Tibial nerve (tissue), 4 donors: ENCODE measurements around the gene SNED1. TPM values are rescaled to one million over a fixed set of nuclear protein-coding genes. Genes with fewer than 3 reads are reported as not detected.

Experiments used
- DNase-seq, 2 donors: peaks; one replicate each; pipeline ENCODE4 v3.0.0-alpha.2; 2019; ENCODE audit warnings: low spot score in 2 of 2
- H3K27ac ChIP-seq, 4 donors: fragments of 200-600 bp; sonication (generic) in 3 of 4; one replicate each; pipeline ENCODE4 v1.5.1; 2017 to 2019; ENCODE audit warnings: mild to moderate bottlenecking in 1 of 4
- H3K27me3 ChIP-seq, 2 donors: fragments of 200-600 bp; sonication (generic) in 1 of 2; one replicate each; pipeline versions ENCODE4 v1.5.1 to v1.6.0; 2017 to 2019
- H3K36me3 ChIP-seq, 3 donors: fragments of 200-600 bp; sonication (generic); one replicate each; pipeline ENCODE4 v1.5.1; 2018 to 2019
- H3K4me1 ChIP-seq, 4 donors: fragments of 200-600 bp; sonication (generic) in 3 of 4; one replicate each; pipeline ENCODE4 v1.5.1; 2017 to 2019
- H3K4me3 ChIP-seq, 4 donors: fragments of 200-600 bp; sonication (generic) in 3 of 4; one replicate each; pipeline ENCODE4 v1.5.1; 2017 to 2019; ENCODE audit warnings: mild to moderate bottlenecking in 1 of 4, moderate library complexity in 1 of 4
- H3K9me3 ChIP-seq, 4 donors: fragments of 200-600 bp; sonication (generic) in 3 of 4; one replicate each; pipeline ENCODE4 v1.5.1; 2017 to 2019
- CTCF ChIP-seq, 5 experiments: fragments of 200-600 bp in 3 of 5; fragments of 450-650 bp in 2 of 5; sonication (generic) in 3 of 5; IDR thresholded peaks; one replicate each; pipeline ENCODE4 v1.5.1; 2016 to 2019; ENCODE audit warnings: antibody characterized with exemption in 5 of 5, mild to moderate bottlenecking in 3 of 5, moderate library complexity in 2 of 5
- EP300 ChIP-seq, 2 donors: sonication (generic); formaldehyde crosslinking; IDR thresholded peaks; one replicate each; pipeline ENCODE4 v1.6.1; 2017; ENCODE audit warnings: antibody characterized with exemption in 2 of 2, mild to moderate bottlenecking in 1 of 2
- POLR2A ChIP-seq, 2 donors: fragments of 450-650 bp; IDR thresholded peaks; one replicate each; pipeline ENCODE4 v1.6.1; 2017; ENCODE audit warnings: antibody characterized with exemption in 2 of 2, mild to moderate bottlenecking in 2 of 2, moderate library complexity in 2 of 2
- WGBS, 2 donors: methylation state at CpG; one replicate each; pipeline ENCODE4 v1.1.5; 2018; 5-methylcytosine and 5-hydroxymethylcytosine counted together
- total RNA-seq, 4 donors: library from RNA; depleted of rRNA; stranded (reverse); fragments of >200 nt; gene quantifications; one replicate each; pipeline ENCODE4 v1.1.0, GENCODE V29; 2016

SNED1 gene
- total RNA-seq, 4 donors from 2014 or later = 116 to 226 (median 141) TPM

- TF ChIP-seq POLR2A (IDR thresholded peaks at IDR 0.05) = no peak
- no peak for TF ChIP-seq CTCF (IDR thresholded peaks at IDR 0.05)
- no peak for TF ChIP-seq EP300 (IDR thresholded peaks at IDR 0.05)
- no peaks in the 10 kb centered on the region for H3K27me3 ChIP-seq
- peaks cover 0 to 87% (median 37%) of the 10 kb centered on the region in 4 donors for H3K4me1 ChIP-seq
- H3K27ac ChIP-seq = peak overlapping the region in 2 of 4 donors; percentile 43 to 94
- no peaks in the 10 kb centered on the region for H3K9me3 ChIP-seq
- H3K36me3 ChIP-seq = no peaks in the 10 kb centered on the region
- DNase-seq = peak in 1 of 2 donors; percentile 14
- 55 to 78% methylated on average over 5 to 14 of the region's 16 CpGs for WGBS, 2 donors
- no peak overlapping the region for H3K4me3 ChIP-seq
Observed at GRCh38 chr2:240994171-240994896, 4.1 kb upstream of the SNED1 start.

GRCh38 chr2:240995041-240996021, 3.1 kb upstream of the SNED1 start:
- peaks cover 0 to 5% (median 0%) of the 10 kb centered on the region in 3 donors for H3K36me3 ChIP-seq
- H3K9me3 ChIP-seq = no peaks in the 10 kb centered on the region
- no peaks in the 10 kb centered on the region for H3K27me3 ChIP-seq
- peaks cover 0 to 88% (median 40%) of the 10 kb centered on the region in 4 donors for H3K4me1 ChIP-seq
- H3K27ac ChIP-seq = peak overlapping the region; percentile 29 to 94 (median 48)
- WGBS, 2 donors = 55 to 64% methylated on average over 18 to 24 of the region's 24 CpGs
- no peak for TF ChIP-seq CTCF (IDR thresholded peaks at IDR 0.05)
- peak in 1 of 2 donors; percentile 11 for DNase-seq
- no peak overlapping the region for H3K4me3 ChIP-seq

GRCh38 chr2:240996161-240996833, 2.1 kb upstream of the SNED1 start:
- Histone ChIP-seq H3K27ac (peak overlapping the region in 3 of 4 donors; percentile 50 to 94 (median 53)), H3K4me3 (no peak overlapping the region), H3K27me3 (no peaks in the 10 kb centered on the region), H3K4me1 (peaks cover 0 to 88% (median 37%) of the 10 kb centered on the region in 4 donors), H3K9me3 (no peaks in the 10 kb centered on the region), H3K36me3 (peaks cover 0 to 14% (median 0%) of the 10 kb centered on the region in 3 donors)
- DNase-seq = peak in 1 of 2 donors; percentile 15
- WGBS, 2 donors = 70 to 74% methylated on average over 14 to 19 of the region's 19 CpGs
- TF ChIP-seq POLR2A (IDR thresholded peaks at IDR 0.05) (no peak), EP300 (IDR thresholded peaks at IDR 0.05) (no peak), CTCF (IDR thresholded peaks at IDR 0.05) (no peak)

- TF ChIP-seq CTCF (IDR thresholded peaks at IDR 0.05) (no peak), POLR2A (IDR thresholded peaks at IDR 0.05) (no peak)
- H3K27me3 ChIP-seq = no peaks in the 10 kb centered on the region
- 65 to 80% methylated on average over 13 of the region's 13 CpGs for WGBS, 2 donors
- H3K4me3 ChIP-seq = no peak overlapping the region
- H3K36me3 ChIP-seq = peaks cover 0 to 19% (median 0%) of the 10 kb centered on the region in 3 donors
- H3K9me3 ChIP-seq = no peaks in the 10 kb centered on the region
- H3K4me1 ChIP-seq = peaks cover 0 to 88% (median 36%) of the 10 kb centered on the region in 4 donors
- H3K27ac ChIP-seq = peak overlapping the region; percentile 50 to 94 (median 80)
- peak in 1 of 2 donors; percentile 13 for DNase-seq
Observed at GRCh38 chr2:240996834-240997140, 1.6 kb upstream of the SNED1 start.
